Endometrium (tissue), 2 donors: ENCODE data around the gene WDR87.
"Not testable (repeated sequence)": the region's sequence is repeated elsewhere in the genome, so short reads cannot be mapped to it uniquely, and the experiment has no call there.

Experiments
- FAIRE-seq: peaks from 2 replicates; lab custom pipeline; 2012; peaks lifted over from hg19 to GRCh38; lab: Jason Lieb, UNC
- donor health status: control.
- donor health status: control.

WDR87 gene

GRCh38 chr19:37930416-37930815, 24.0 kb upstream of the WDR87 start:
- FAIRE-seq, result no peak

DNA sequence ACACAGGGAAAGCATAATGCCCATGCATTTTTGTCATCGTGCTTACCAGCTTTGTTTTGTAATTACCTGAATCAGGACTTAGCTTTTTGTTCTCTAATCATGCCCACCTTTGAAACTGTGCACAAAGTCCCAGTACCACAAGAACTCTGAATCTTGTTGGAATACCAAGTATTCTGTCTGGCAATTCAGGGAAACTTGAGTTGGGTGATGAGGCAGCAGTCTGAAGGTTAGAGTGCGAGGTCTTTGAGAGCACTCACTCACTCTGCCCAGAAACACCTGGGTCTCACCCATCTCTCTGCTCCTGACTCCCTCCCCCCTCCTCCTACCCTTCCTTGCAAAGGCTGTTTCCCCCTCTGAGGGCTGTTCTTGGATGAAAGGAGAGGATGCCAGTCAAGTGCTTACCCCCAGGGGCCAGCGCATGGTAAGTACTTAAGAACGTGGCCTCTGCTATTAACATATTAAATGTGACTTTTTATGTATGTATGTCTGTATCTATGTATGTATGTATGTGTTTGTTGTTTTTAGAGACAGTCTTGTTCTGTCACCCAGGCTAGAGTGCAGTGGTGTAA, 23.0 kb upstream of the WDR87 start:
- no peak for FAIRE-seq

GRCh38 chr19:37928527-37929286, 22.3 kb upstream of the WDR87 start:
- no peak for FAIRE-seq

DNA sequence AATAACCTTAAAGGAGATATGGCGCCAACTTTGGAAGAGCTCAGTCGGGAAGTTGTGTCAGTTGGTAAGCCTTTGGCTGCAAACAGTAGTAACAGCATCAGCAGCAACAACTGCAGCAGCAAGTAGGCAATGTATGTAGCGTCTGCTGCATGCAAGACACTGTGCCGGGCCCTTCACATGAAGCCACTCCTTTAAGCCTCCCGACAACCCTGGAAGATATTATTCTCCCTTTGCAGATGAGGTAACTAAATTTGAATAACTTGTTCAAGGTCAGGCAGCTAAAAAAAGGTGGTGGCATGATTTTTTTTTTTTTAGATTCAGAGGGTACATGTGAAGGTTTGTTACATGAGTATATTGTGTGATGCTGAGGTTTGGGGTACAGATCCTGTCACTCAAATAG, 20.3 kb upstream of the WDR87 start:
- FAIRE-seq, result no peak

- no peak for FAIRE-seq
These were observed 19.9 kb upstream of the WDR87 start for GRCh38 chr19:37926255-37926654.

- no peak for FAIRE-seq
These were observed 18.8 kb upstream of the WDR87 start for GRCh38 chr19:37925212-37925611.

GRCh38 chr19:37924573-37924972, 18.2 kb upstream of the WDR87 start:
- not testable (repeated sequence) for FAIRE-seq

GRCh38 chr19:37920591-37921450, 14.4 kb upstream of the WDR87 start:
- FAIRE-seq, result no peak

DNA sequence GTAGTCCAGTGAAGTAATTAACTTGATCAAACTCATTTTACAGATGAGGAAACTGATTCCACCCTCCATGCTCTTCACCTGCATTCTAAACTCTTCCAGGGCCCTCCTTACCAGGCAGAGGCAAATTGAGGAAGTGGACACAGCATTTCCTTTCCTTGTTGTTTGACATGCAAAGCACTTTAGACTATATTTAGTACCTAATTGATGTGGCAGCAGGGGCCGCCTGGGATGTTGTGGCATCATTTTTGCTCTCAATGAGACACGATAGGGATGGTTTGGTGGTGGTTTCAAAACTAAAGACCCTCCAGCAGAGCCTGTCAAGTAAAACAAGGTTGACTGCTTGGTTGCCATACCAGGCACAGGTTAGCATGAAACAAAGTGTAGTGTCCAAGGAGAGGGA, 8.5 kb upstream of the WDR87 start:
- no peak for FAIRE-seq

- FAIRE-seq, result no peak
These were observed 3.3 kb upstream of the WDR87 start for GRCh38 chr19:37909661-37910199.

DNA sequence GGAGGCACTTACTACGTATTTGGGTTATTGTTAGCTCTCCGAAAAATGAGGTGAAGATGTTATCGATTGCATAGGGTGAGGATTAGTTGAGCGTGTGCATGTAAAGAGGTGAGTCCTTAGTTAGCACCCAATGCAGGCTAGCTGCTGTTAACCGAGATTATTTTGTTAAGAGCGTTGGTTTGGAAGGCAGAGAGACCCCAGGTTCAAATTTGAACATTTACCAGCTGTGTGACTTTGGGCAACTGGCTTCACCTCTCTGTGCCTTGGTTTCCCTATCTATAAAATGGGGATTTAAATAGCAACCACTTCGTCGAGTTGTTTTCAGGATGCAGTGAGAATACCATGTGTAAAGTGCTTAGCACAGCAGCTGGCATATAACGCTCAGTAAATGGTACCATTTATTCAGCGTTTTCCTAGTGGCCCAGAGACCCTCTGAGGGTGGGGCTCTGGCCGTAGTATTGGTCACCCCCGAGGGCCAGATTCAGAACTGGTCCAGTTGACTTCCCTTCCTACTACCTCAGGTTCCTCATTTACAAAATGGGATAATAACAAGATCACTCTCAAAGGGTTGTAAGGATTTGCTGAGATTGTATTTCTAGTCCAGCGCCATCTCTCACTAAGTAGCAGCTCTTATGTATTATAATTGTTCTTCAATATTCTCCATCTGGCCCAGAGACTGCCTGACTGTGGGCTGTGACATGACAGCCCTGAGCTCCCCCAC, 1.5 kb upstream of the WDR87 start:
- FAIRE-seq, result no peak

- FAIRE-seq, result peak; percentile 55
These were observed 708 bp upstream of the WDR87 start, which contains the start of gene SIPA1L3 for GRCh38 chr19:37906869-37907734. SIPA1L3 (plus strand) TSS chr19:37907208; CDS start chr19:38081566, 174,358 bp downstream.

- FAIRE-seq, result no peak
These were observed 3.3 kb downstream of the WDR87 start for GRCh38 chr19:37903096-37903495.

- no peak for FAIRE-seq
These were observed 3.7 kb downstream of the WDR87 start for GRCh38 chr19:37902668-37903067.

DNA sequence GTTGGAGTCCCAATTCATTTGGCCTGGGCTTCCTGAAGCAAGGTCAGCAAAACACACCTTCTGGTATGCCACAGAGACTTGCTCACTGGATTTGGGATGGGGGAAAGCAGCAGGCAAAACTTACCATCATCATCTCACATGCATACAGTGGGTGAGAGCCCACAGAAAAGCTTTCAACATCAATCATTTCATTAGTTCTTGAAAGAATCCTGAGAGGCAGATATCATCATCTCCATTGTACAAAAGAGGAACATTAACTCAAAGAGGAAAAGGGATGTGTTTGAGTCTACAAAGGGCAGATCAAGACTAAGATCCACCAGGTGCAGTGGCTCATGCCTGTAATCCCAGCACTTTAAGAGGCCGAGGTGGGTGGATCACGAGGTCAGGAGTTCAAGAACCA, 6.4 kb downstream of the WDR87 start:
- FAIRE-seq, result no peak

GRCh38 chr19:37899453-37899852, 6.9 kb downstream of the WDR87 start:
- no peak for FAIRE-seq

DNA sequence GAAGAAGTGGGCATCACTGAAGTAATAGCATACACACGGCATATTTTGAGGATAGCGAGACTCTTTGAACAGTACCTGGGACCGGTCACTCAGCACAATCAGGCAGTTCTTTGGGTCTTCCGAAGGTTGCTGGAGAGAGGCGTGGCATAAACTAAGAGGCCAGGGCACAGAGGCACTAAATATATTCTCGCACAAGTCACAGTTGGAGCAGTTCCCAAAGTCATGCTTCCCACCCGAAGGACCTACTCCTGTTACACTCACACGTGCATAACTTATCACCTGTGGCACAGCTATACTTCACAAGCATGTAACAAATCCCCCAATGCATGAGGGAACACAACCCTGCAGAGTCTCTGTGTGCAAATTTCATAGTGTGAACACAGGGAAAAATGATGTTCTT, 10.2 kb downstream of the WDR87 start:
- no peak for FAIRE-seq

DNA sequence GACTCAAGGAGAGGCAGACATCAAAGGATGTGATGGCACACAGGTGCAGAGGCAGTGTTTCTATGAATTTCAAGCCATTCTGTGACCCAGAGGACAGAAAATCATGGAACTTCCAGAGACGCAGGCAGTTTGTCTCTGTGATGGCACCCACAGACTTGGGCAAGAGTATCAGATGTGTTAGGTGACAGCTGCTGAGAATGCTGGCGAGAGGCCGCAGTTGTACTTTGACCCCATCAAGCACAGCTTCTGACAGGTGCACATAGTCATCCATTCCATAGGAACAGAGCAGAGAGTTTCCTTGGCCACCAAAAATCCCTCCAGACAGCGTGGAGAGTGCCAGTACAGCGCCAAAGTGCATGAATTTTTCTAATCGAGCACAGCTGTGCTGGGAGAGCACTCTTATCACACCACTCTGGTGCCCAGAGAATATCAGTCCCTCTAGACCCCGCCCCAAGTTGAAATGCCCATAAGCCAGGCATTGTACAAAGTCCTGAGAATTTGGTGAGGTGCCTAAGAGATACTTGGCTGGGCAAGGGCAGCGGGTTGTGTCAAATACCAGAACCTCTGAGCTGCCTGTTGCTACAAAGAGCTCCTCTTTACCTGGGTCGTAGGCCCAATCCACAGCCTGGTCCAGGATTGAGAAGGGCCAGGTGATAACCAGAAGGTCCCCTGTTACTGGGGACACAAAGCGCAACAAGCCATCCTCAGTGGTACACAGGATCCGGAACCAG, 12.4 kb downstream of the WDR87 start:
- no peak for FAIRE-seq

DNA sequence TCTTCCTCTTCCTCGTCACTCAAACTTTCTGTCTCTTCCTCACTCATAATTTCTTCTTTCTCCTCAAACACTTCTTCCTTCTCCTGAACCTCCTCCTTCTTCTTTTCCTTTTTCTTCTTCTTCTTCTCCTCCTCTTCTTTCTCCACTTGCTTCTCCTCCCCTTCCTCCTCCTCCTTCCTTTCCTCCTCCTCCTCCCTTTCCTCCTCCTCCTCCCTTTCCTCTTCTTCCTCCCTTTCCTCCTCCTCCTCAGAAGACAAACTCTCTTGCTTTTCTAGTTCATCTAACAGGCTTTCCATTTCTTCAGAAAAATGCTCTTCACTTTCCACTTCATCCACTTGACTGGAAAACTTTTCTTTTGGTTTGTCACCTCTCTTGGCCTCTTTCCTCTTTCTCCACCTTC, 19.8 kb downstream of the WDR87 start:
- FAIRE-seq, result no peak

DNA sequence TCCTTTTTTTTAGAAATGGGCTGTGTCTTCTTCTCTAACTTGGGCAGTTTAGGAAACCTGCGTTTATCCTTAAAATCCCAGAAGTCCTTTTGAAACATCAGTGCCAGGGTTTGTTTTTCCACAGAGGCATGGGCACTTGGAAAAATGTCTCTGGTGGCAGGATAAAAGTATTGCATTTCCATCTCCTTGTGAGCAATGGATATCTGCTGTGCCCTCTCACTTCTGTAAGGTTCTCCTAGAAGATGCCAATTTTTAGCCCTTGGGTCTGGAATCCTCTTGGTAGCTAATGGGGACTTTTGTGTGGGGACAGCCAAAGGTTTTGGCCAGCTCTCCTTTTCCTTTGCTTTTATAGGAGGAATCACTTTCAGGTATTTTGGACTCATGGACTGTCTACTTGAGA, 21.0 kb downstream of the WDR87 start:
- FAIRE-seq, result no peak
